GM23338 (cell line): ENCODE data around the gene GTF2A1. TPM values are rescaled to one million over a fixed set of nuclear protein-coding genes. Genes with fewer than 3 reads are reported as not detected.

Experiments used
- ATAC-seq: fragments of 200-7000 bp; cut with Tn5 transposase; 3 replicates; pipeline ENCODE4 v1.9.1; 2020
- DNase-seq: peaks from one replicate; pipeline ENCODE4 v3.0.0-alpha.2; 2015; ENCODE audit warnings: low spot score
- H2AFZ ChIP-seq: fragments of 200-600 bp; sonication (generic); 2 replicates; pipeline ENCODE4 v1.8.0; 2016; ENCODE audit warnings: antibody characterized with exemption, mild to moderate bottlenecking, moderate library complexity
- H3F3A ChIP-seq: fragments of 200-600 bp; sonication (generic); replicated peaks from 2 replicates; pipeline ENCODE4 v1.8.0; 2017; ENCODE audit warnings: antibody characterized with exemption, mixed run types, low read depth
- H3K27ac ChIP-seq: fragments of 200-600 bp; sonication (generic); 2 replicates; pipeline ENCODE4 v1.6.1; 2016; ENCODE audit warnings: low read depth
- H3K27me3 ChIP-seq: fragments of 200-600 bp; sonication (generic); 2 replicates; pipeline ENCODE4 v1.8.0; 2016; ENCODE audit warnings: mild to moderate bottlenecking, mixed run types, moderate library complexity; ENCODE audit not compliant: insufficient read depth
- H3K36me3 ChIP-seq: fragments of 200-600 bp; sonication (generic); 2 replicates; pipeline ENCODE4 v1.8.0; 2016; ENCODE audit warnings: mild to moderate bottlenecking; ENCODE audit not compliant: insufficient read depth
- H3K4me1 ChIP-seq: fragments of 200-600 bp; sonication (generic); 2 replicates; pipeline ENCODE4 v1.8.0; 2016; ENCODE audit warnings: mild to moderate bottlenecking, moderate library complexity; ENCODE audit not compliant: insufficient read depth
- H3K4me2 ChIP-seq: fragments of 200-600 bp; sonication (generic); 2 replicates; pipeline ENCODE4 v1.7.1; 2017; ENCODE audit warnings: mixed run types
- H3K4me3 ChIP-seq: fragments of 200-600 bp; sonication (generic); 2 replicates; pipeline ENCODE4 v1.6.1; 2016; ENCODE audit warnings: mixed run types
- H3K79me2 ChIP-seq: fragments of 200-600 bp; sonication (generic); replicated peaks from 2 replicates; pipeline ENCODE4 v1.8.0; 2017; ENCODE audit warnings: mild to moderate bottlenecking; ENCODE audit not compliant: insufficient read depth
- H3K9me2 ChIP-seq: fragments of 200-600 bp; sonication (generic); 2 replicates; pipeline ENCODE4 v1.8.0; 2017; ENCODE audit not compliant: insufficient read depth
- H4K20me1 ChIP-seq: fragments of 200-600 bp; sonication (generic); replicated peaks from 2 replicates; pipeline ENCODE4 v1.8.0; 2017; ENCODE audit warnings: mild to moderate bottlenecking; ENCODE audit not compliant: insufficient read depth
- H3K27ac Mint-ChIP-seq: 2 replicates; pipeline ENCODE4 v1.8.0; 2020; ENCODE audit warnings: inconsistent platforms, mild to moderate bottlenecking, moderate library complexity, mixed read lengths
- H3K27me3 Mint-ChIP-seq: 3 replicates; pipeline ENCODE4 v1.8.0; 2022; ENCODE audit warnings: low read depth, mild to moderate bottlenecking, moderate library complexity, mixed read lengths, inconsistent platforms; ENCODE audit not compliant: insufficient read depth, poor library complexity
- H3K36me3 Mint-ChIP-seq: 3 replicates; pipeline ENCODE4 v1.8.0; 2021; ENCODE audit warnings: low read depth, mild to moderate bottlenecking, inconsistent platforms, moderate library complexity, mixed read lengths
- H3K4me1 Mint-ChIP-seq: 3 replicates; pipeline ENCODE4 v1.8.0; 2020; ENCODE audit warnings: mild to moderate bottlenecking, inconsistent platforms, mixed read lengths
- H3K4me3 Mint-ChIP-seq: 3 replicates; pipeline ENCODE4 v1.8.0; 2021; ENCODE audit warnings: moderate library complexity, mild to moderate bottlenecking, inconsistent platforms, mixed read lengths
- H3K9me3 Mint-ChIP-seq: 3 replicates; pipeline ENCODE4 v1.8.0; 2020; ENCODE audit warnings: moderate library complexity, mild to moderate bottlenecking, inconsistent platforms, mixed read lengths
- CTCF ChIP-seq, 2 experiments: fragments of 200-600 bp in 1 of 2; sonication (generic) in 1 of 2; conservative IDR thresholded peaks; 2 replicates each; pipeline versions ENCODE4 v1.5.1 to v1.6.1; 2016 to 2017; ENCODE audit warnings: antibody characterized with exemption in 2 of 2, low read depth in 2 of 2, mild to moderate bottlenecking in 2 of 2, moderate library complexity in 1 of 2
- ETS1 ChIP-seq: IDR thresholded peaks from 2 replicates; pipeline ENCODE4 v1.6.1; 2016; ENCODE audit warnings: antibody characterized with exemption
- EZH2 ChIP-seq: fragments of 200-600 bp; sonication (generic); IDR thresholded peaks from one replicate; pipeline ENCODE4 v1.8.0; 2017; ENCODE audit warnings: antibody characterized with exemption, mild to moderate bottlenecking, low read depth; ENCODE audit not compliant: unreplicated experiment
- REST ChIP-seq: IDR thresholded peaks from one replicate; pipeline ENCODE4 v1.6.1; 2018; ENCODE audit warnings: antibody characterized with exemption; ENCODE audit not compliant: unreplicated experiment
- ZNF331 ChIP-seq: fragments of 250-450 bp; sonication (Bioruptor Pico); IDR thresholded peaks from 2 replicates; pipeline ENCODE4 v1.5.0; 2020; ENCODE audit warnings: low read depth, mild to moderate bottlenecking, moderate library complexity
- polyA plus RNA-seq: library from polyadenylated mRNA; unstranded; fragments of >200 nt; fragmentation: Nextera tagmentation; extraction: Ambion mirVana; gene quantifications from 2 replicates; pipeline ENCODE4 v1.2.1, GENCODE V29; 2016
- total RNA-seq: library from RNA; depleted of rRNA; stranded (reverse); fragments of >200 nt; shearing (Covaris generic); gene quantifications from 2 replicates; pipeline ENCODE4 v1.2.3, GENCODE V29; 2014

The GTF2A1 gene
- total and polyA plus RNA-seq, 2 experiments from 2014 or later: 12.1 to 50.6 TPM

GRCh38 chr14:81235096-81235495, 14.3 kb upstream of the GTF2A1 start:
- DNase-seq: no peak
- Mint-ChIP-seq H3K27ac (no peak overlapping the region), H3K36me3 (no peaks in the 10 kb centered on the region), H3K27me3 (no peaks in the 10 kb centered on the region), H3K4me3 (no peak overlapping the region), H3K4me1 (peaks cover 7% of the 10 kb centered on the region; the same call in 2 of the 3 replicates), H3K9me3 (peaks cover 14% of the 10 kb centered on the region)
- Histone ChIP-seq H3K36me3 (no peaks in the 10 kb centered on the region), H3K27me3 (no peaks in the 10 kb centered on the region), H2AFZ (no peak overlapping the region), H3K9me2 (0 out of 2 replicates have a peak, but pooled peaks cover 9% of the 10 kb centered on the region), H3K79me2 (no peaks in the 10 kb centered on the region), H3K4me2 (no peak overlapping the region), H4K20me1 (no peaks in the 10 kb centered on the region), H3K4me1 (peaks cover 4% of the 10 kb centered on the region), H3F3A (no peaks in the 10 kb centered on the region), H3K27ac (no peak overlapping the region), H3K4me3 (no peak overlapping the region)
- no peak for TF ChIP-seq ETS1
- TF ChIP-seq CTCF (conservative IDR thresholded peaks at IDR 0.05; ENCODE audit: low read depth in 2 of 2): no peak
- no peak for ATAC-seq

GRCh38 chr14:81234278-81234677, 13.5 kb upstream of the GTF2A1 start:
- TF ChIP-seq EZH2 (no peak), ETS1 (no peak)

GRCh38 chr14:81233615-81234014, 12.9 kb upstream of the GTF2A1 start:
- DNase-seq (peak; percentile 8), ATAC-seq (no peak)
- H3K27me3 Mint-ChIP-seq: no peaks in the 10 kb centered on the region
- Histone ChIP-seq H3F3A (no peaks in the 10 kb centered on the region), H3K36me3 (no peaks in the 10 kb centered on the region), H3K4me2 (no peak overlapping the region), H3K27me3 (no peaks in the 10 kb centered on the region), H2AFZ (0 out of 2 replicates have a peak overlapping the region, but pooled peaks have one; percentile 39), H3K27ac (no peak overlapping the region), H3K9me2 (0 out of 2 replicates have a peak, but pooled peaks cover 9% of the 10 kb centered on the region), H3K4me3 (no peak overlapping the region), H3K4me1 (peaks cover 4% of the 10 kb centered on the region), H3K79me2 (no peaks in the 10 kb centered on the region), H4K20me1 (no peaks in the 10 kb centered on the region)
- H3K27ac Mint-ChIP-seq: no peak overlapping the region
- no peaks in the 10 kb centered on the region for H3K36me3 Mint-ChIP-seq
- H3K9me3 Mint-ChIP-seq: peaks cover 17% of the 10 kb centered on the region
- TF ChIP-seq REST (no peak), ZNF331 (CRISPR knock-in tag) (peak; percentile 94)
- H3K4me3 Mint-ChIP-seq: no peak overlapping the region
- H3K4me1 Mint-ChIP-seq: peaks cover 7% of the 10 kb centered on the region; the same call in 2 of the 3 replicates

More at GRCh38 chr14:81234278-81234677, 13.5 kb upstream of the GTF2A1 start:
- no peak overlapping the region for H3K4me3 Mint-ChIP-seq
- H2AFZ ChIP-seq: peak overlapping the region; percentile 39; the same call in 1 of the 2 replicates
- no peak overlapping the region for H3K4me2 ChIP-seq
- peaks cover 7% of the 10 kb centered on the region; the same call in 2 of the 3 replicates for H3K4me1 Mint-ChIP-seq
- peaks cover 4% of the 10 kb centered on the region for H3K4me1 ChIP-seq
- no peaks in the 10 kb centered on the region for H3K27me3 ChIP-seq
- no peak overlapping the region for H3K4me3 ChIP-seq
- no peak for DNase-seq
- H3K36me3 ChIP-seq: no peaks in the 10 kb centered on the region
- H3F3A ChIP-seq: no peaks in the 10 kb centered on the region
- no peak for ATAC-seq
- no peaks in the 10 kb centered on the region for H3K36me3 Mint-ChIP-seq
- H3K79me2 ChIP-seq: no peaks in the 10 kb centered on the region
- no peak overlapping the region for H3K27ac ChIP-seq
- no peaks in the 10 kb centered on the region for H4K20me1 ChIP-seq
- H3K9me2 ChIP-seq: 0 out of 2 replicates have a peak, but pooled peaks cover 9% of the 10 kb centered on the region
- no peaks in the 10 kb centered on the region for H3K27me3 Mint-ChIP-seq
- no peak overlapping the region for H3K27ac Mint-ChIP-seq
- H3K9me3 Mint-ChIP-seq: peaks cover 17% of the 10 kb centered on the region
